ENCODE measurements around the gene PSME2. TPM values are rescaled to one million over a fixed set of nuclear protein-coding genes. Genes with fewer than 3 reads are reported as not detected.

PSME2 gene
- total and polyA plus RNA-seq, 12 donors, result 107 to 752 (median 243) TPM

DNA sequence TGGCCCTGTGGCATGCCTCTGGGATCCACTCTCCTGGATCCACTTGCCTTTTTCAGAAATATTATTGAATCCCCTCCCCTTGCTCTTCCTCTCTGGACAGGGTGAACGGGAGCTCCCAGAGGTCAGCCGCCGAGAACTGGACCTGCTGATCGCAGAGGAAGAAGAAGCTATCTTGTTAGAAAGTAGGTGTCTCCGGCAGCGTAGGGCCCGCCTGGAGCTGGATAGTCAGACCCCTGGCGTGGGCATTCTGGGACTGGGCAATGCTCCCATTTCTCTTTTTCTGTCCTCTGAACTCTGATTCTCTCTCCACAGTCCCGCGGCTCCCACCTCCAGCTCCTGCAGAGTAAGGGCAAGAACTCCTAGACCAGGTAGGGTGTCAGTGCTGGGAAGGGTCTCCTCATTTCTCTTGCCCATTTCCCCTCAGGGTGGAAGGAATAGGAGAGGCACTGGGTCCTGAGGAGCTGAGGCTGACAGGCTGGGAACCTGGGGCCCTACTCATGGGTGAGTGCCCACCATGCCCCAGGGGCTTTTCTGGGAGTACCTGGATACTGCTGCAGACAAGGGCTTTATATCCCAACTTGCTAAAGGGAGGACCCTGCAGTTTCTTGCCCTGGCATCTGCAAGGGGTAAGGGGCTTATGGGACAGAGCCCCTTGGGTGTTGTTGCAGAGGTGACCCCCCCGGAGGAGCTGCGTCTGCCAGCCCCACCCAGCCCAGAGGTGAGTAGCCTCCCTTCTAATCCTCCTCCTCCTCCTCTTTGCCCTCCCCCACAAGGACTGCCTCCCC lies 30.8 kb upstream of the PSME2 start:
- DNase-seq, result no peak
- H3K27ac ChIP-seq, result no peak overlapping the region
- H3K36me3 ChIP-seq (replicated peaks in 1 of 2), result peaks cover 0 to 57% of the 10 kb centered on the region in 2 donors
- no peaks in the 10 kb centered on the region for H3K9me3 ChIP-seq (replicated peaks in 1 of 3)
- WGBS, 4 donors, result 89 to 93% (median 91%) methylated on average over 11 to 12 of the region's 12 CpGs
- intact Hi-C loops (cut with DNase I), result no loop called here
- no peaks in the 10 kb centered on the region for H3K27me3 ChIP-seq
- no peak overlapping the region for H3K4me3 ChIP-seq
- H3K4me1 ChIP-seq (replicated peaks in 1 of 2), result peaks cover 13 to 23% of the 10 kb centered on the region in 2 donors
- no peak for TF ChIP-seq POLR2A (IDR thresholded peaks at IDR 0.05)
- TF ChIP-seq, protein P1, sequence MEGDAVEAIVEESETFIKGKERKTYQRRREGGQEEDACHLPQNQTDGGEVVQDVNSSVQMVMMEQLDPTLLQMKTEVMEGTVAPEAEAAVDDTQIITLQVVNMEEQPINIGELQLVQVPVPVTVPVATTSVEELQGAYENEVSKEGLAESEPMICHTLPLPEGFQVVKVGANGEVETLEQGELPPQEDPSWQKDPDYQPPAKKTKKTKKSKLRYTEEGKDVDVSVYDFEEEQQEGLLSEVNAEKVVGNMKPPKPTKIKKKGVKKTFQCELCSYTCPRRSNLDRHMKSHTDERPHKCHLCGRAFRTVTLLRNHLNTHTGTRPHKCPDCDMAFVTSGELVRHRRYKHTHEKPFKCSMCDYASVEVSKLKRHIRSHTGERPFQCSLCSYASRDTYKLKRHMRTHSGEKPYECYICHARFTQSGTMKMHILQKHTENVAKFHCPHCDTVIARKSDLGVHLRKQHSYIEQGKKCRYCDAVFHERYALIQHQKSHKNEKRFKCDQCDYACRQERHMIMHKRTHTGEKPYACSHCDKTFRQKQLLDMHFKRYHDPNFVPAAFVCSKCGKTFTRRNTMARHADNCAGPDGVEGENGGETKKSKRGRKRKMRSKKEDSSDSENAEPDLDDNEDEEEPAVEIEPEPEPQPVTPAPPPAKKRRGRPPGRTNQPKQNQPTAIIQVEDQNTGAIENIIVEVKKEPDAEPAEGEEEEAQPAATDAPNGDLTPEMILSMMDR (IDR thresholded peaks at IDR 0.05), result no peak

GRCh38 chr14:24176599-24176998 lies 30.2 kb upstream of the PSME2 start:
- TF ChIP-seq, protein P1 (IDR thresholded peaks at IDR 0.05), result no peak
- TF ChIP-seq POLR2A (IDR thresholded peaks at IDR 0.05), result no peak
- no peak for DNase-seq
- intact Hi-C loops (cut with DNase I), result no loop called here

DNA sequence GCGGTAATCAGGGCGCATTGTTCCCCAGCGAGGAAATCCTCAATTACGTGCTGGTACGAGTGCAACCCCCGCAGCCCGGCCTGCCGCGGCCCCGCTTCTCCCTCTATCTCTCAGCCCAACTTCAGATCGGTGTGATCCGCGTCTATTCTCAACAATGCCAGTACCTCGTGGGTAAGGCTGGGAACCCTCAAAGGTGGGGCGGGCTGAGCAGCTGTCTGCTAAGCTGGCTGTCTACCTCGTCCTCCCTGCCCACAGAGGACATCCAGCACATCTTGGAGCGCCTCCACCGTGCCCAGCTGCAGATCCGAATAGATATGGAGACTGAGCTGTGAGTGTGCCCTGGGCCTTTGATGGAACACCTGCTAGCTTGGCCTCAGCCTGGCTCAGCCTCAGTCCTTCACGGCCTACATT lies 26.5 kb upstream of the PSME2 start:
- Histone ChIP-seq H3K36me3 (replicated peaks in 1 of 2) (peaks cover 0 to 17% of the 10 kb centered on the region in 2 donors), H3K4me1 (replicated peaks in 1 of 2) (peaks cover 0 to 6% of the 10 kb centered on the region in 2 donors), H3K27ac (no peak overlapping the region), H3K4me3 (no peak overlapping the region), H3K27me3 (no peaks in the 10 kb centered on the region), H3K9me3 (replicated peaks in 1 of 3) (no peaks in the 10 kb centered on the region)
- TF ChIP-seq, protein P1 (IDR thresholded peaks at IDR 0.05), result no peak
- no peak for TF ChIP-seq POLR2A (IDR thresholded peaks at IDR 0.05)
- 62 to 84% (median 83%) methylated on average over 5 to 20 of the region's 20 CpGs for WGBS, 4 donors
- intact Hi-C loops (cut with DNase I), result no loop called here
- DNase-seq, result no peak

More at GRCh38 chr14:24176599-24176998, 30.2 kb upstream of the PSME2 start:
- Histone ChIP-seq H3K36me3 (replicated peaks in 1 of 2) (peaks cover 0 to 50% of the 10 kb centered on the region in 2 donors), H3K9me3 (replicated peaks in 1 of 3) (no peaks in the 10 kb centered on the region), H3K27ac (no peak overlapping the region), H3K4me1 (replicated peaks in 1 of 2) (peaks cover 13 to 23% of the 10 kb centered on the region in 2 donors), H3K4me3 (no peak overlapping the region), H3K27me3 (no peaks in the 10 kb centered on the region)
- 90 to 97% (median 94%) methylated on average over 5 of the region's 5 CpGs for WGBS, 4 donors

GRCh38 chr14:24172261-24172860 lies 26.0 kb upstream of the PSME2 start:
- Histone ChIP-seq H3K27ac (peak overlapping the region in 1 of 5 donors; percentile 54), H3K4me1 (replicated peaks in 1 of 2) (peaks cover 0 to 6% of the 10 kb centered on the region in 2 donors), H3K27me3 (no peaks in the 10 kb centered on the region), H3K36me3 (replicated peaks in 1 of 2) (peaks cover 0 to 18% of the 10 kb centered on the region in 2 donors), H3K9me3 (replicated peaks in 1 of 3) (no peaks in the 10 kb centered on the region), H3K4me3 (peak overlapping the region in 1 of 4 donors; percentile 38)
- 59 to 70% (median 65%) methylated on average over 21 to 30 of the region's 30 CpGs for WGBS, 4 donors
- no peak for DNase-seq
- TF ChIP-seq, protein P1 (IDR thresholded peaks at IDR 0.05), result no peak
- TF ChIP-seq POLR2A (IDR thresholded peaks at IDR 0.05), result no peak
- intact Hi-C loops (cut with DNase I), result no loop called here
